Progenitor cell of endocrine pancreas (in vitro differentiated cells): Measurements from ENCODE around the gene TCERG1L. TPM values are rescaled to one million over a fixed set of nuclear protein-coding genes. Genes with fewer than 3 reads are reported as not detected.

ENCODE experiments used
- DNase-seq: peaks from one replicate; pipeline ENCODE4 v3.0.0; 2021; ENCODE audit warnings: low spot score; ENCODE audit not compliant: unreplicated experiment
- H3K27ac Mint-ChIP-seq: 2 replicates; pipeline ENCODE4 v1.8.0; 2021; ENCODE audit warnings: mild to moderate bottlenecking, moderate library complexity, mixed read lengths
- H3K27me3 Mint-ChIP-seq: 2 replicates; pipeline ENCODE4 v1.8.0; 2021; ENCODE audit warnings: mixed read lengths
- H3K36me3 Mint-ChIP-seq: 2 replicates; pipeline ENCODE4 v1.8.0; 2022; ENCODE audit warnings: mixed read lengths; ENCODE audit not compliant: insufficient read depth
- H3K4me1 Mint-ChIP-seq: 2 replicates; pipeline ENCODE4 v1.8.0; 2021; ENCODE audit warnings: low read depth, mixed read lengths
- H3K4me3 Mint-ChIP-seq: 2 replicates; pipeline ENCODE4 v1.8.0; 2021; ENCODE audit warnings: low read depth, mild to moderate bottlenecking, moderate library complexity, mixed read lengths
- H3K9me3 Mint-ChIP-seq: 2 replicates; pipeline ENCODE4 v1.8.0; 2021; ENCODE audit warnings: low read depth, mixed read lengths
- total RNA-seq: library from RNA; stranded (reverse); gene quantifications from 2 replicates; pipeline ENCODE4 v1.2.1, GENCODE V29; 2021
- TF ChIP-seq, protein P1 (sequence below): fragments of 200-600 bp; sonication (generic); IDR thresholded peaks from one replicate; pipeline ENCODE4 v1.5.0; 2021; ENCODE audit warnings: antibody characterized with exemption, mild to moderate bottlenecking; ENCODE audit not compliant: unreplicated experiment

Gene TCERG1L
- total RNA-seq, 1 donor from 2014 or later, result 0.53 TPM

DNA sequence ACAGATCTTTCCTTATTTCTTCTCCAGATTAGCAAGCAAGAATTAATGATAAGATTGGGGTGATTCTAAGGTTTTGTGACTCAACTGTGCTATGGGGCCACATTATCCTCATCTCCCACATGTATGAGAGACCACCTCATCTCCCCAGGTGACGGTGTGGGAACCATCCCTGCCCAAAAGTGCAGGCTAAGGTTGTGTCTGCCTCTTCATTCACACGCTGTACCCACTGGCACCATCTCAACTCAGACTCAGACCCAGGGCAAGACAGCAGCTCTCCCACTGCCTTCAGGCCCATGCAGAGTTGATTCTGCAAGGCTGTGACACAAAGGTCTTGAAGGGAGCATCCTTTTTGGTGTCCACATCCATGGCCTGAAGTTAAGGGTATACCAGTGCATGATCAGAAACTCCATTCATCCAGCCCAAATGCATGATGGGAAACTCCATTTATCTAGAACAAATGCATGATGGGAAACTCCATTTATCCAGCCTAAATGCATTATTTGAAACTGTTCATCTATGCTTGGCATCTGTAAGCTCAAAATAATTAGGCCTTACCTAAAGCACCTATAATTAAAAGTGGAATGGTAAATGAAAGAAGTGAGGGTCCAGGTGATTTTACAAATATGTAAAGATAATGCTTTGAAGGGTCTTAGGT lies 99.4 kb downstream of the TCERG1L start:
- Mint-ChIP-seq H3K4me1 (no peaks in the 10 kb centered on the region), H3K36me3 (no peaks in the 10 kb centered on the region), H3K9me3 (no peaks in the 10 kb centered on the region), H3K27ac (no peak overlapping the region), H3K4me3 (no peak overlapping the region), H3K27me3 (peaks cover 11% of the 10 kb centered on the region)
- TF ChIP-seq, protein P1, sequence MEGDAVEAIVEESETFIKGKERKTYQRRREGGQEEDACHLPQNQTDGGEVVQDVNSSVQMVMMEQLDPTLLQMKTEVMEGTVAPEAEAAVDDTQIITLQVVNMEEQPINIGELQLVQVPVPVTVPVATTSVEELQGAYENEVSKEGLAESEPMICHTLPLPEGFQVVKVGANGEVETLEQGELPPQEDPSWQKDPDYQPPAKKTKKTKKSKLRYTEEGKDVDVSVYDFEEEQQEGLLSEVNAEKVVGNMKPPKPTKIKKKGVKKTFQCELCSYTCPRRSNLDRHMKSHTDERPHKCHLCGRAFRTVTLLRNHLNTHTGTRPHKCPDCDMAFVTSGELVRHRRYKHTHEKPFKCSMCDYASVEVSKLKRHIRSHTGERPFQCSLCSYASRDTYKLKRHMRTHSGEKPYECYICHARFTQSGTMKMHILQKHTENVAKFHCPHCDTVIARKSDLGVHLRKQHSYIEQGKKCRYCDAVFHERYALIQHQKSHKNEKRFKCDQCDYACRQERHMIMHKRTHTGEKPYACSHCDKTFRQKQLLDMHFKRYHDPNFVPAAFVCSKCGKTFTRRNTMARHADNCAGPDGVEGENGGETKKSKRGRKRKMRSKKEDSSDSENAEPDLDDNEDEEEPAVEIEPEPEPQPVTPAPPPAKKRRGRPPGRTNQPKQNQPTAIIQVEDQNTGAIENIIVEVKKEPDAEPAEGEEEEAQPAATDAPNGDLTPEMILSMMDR, result no peak
- no peak for DNase-seq

DNA sequence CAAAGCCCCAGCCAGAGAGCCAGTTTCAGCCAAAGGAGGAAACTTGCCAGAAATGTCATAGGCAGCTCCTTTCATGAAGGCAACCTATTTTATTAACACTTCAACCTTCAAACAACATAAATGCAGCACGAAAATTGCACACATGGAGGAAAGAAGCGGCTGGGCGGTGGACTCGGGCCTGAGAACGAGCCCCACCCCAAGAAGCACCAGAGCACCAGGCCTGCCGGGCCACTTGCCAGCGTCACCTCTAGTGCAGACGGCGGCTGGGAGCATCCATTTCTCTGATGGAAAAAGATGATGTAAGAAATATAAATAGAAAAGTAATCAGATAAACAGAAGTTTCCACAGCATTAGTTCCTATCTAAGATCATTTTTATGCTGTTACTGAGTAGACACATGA lies 100.0 kb downstream of the TCERG1L start:
- no peaks in the 10 kb centered on the region for H3K4me1 Mint-ChIP-seq
- no peak for DNase-seq
- TF ChIP-seq, protein P1, result no peak
- H3K27ac Mint-ChIP-seq, result no peak overlapping the region
- no peaks in the 10 kb centered on the region for H3K9me3 Mint-ChIP-seq
- no peak overlapping the region for H3K4me3 Mint-ChIP-seq
- H3K27me3 Mint-ChIP-seq, result peaks cover 11% of the 10 kb centered on the region
- H3K36me3 Mint-ChIP-seq, result no peaks in the 10 kb centered on the region

DNA sequence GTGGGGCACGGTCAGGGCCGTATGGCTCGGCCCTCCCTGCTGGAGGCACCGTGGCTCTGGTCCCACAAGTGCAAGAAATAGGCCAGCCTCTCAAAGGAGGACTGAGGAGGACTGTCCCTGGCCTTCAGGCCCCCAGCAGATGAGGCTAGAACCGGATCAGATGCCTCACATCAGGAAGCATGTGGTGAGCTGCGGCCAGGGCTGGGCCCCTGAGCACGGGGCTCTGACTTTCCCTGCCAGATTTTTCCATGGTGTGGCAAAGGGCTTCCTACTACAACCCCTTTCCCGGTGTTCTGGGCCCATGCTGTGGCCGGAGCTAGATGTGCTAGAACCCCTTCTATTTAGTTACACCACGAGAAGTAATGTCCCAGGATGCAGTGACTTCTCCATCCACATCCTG lies 100.4 kb downstream of the TCERG1L start:
- Mint-ChIP-seq H3K4me1 (no peaks in the 10 kb centered on the region), H3K9me3 (no peaks in the 10 kb centered on the region), H3K27ac (no peak overlapping the region), H3K36me3 (no peaks in the 10 kb centered on the region), H3K4me3 (no peak overlapping the region), H3K27me3 (peaks cover 11% of the 10 kb centered on the region)
- TF ChIP-seq, protein P1, result no peak
- DNase-seq, result no peak

DNA sequence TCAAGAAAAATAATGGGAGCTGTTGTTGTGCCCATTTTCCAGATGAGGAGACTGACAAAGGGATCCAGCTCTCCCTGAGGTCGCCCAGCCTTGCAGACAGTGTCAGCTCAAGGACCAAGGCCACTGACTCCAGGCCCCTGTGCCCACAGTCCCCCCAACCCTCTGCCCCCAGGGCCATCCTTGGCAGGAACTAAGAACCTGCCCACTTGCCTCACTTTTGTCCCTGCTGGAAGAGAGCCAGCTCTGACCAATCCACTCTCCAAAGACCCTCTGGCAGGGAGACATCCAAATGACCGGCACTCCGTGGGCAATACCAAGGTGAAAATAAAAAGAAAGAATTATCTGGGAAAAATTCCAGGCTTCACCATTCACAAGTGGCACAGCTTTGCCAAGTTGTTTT lies 101.3 kb downstream of the TCERG1L start:
- no peaks in the 10 kb centered on the region for H3K9me3 Mint-ChIP-seq
- no peaks in the 10 kb centered on the region for H3K36me3 Mint-ChIP-seq
- H3K27me3 Mint-ChIP-seq, result peaks cover 3% of the 10 kb centered on the region
- TF ChIP-seq, protein P1, result no peak
- H3K4me1 Mint-ChIP-seq, result no peaks in the 10 kb centered on the region
- no peak overlapping the region for H3K27ac Mint-ChIP-seq
- DNase-seq, result no peak
- H3K4me3 Mint-ChIP-seq, result no peak overlapping the region

DNA sequence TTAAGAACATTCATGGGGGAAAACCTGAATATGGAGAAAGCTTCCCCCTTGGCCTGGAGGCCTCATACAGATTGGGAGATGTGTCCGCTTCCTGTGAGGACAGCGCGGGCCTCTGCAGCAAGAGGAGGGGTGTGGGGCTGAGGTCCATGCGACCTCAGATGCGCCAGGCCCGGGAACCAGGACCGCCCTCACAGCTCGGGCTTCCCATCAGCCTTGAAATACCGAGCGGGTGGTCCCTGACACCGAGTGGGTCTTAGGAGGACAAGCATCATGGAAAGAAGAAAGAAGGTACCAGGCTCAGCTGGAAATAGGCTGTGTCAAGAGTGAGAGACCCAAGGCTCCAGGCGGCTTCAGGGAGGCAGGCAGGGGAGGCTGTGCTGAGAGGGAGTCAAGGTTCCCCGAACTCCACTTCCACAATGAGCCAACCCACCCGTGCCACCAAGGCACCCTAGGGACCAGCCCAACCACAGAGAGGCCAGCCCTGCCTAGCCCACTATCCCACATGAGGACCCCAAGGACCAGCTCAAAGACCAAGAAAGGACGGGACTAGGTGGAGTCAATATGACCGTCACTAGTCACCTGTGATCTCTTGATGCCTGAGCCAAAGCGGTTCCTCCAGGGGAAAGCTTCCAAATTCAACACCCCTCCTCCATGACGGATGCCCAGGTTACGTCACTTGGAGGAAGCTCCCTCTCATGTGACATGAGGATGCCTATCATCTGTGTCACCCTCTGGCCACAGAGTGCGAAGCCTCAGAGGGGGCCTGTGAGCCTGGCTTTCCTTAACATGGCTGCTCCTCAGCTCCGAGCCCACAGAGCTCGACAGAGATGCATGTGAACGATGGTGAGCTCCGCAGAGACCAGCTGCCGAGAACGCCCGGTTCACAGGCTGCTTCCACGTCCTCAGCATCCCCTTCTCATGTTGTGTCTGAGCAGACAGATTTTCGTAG lies 103.7 kb downstream of the TCERG1L start:
- H3K27me3 Mint-ChIP-seq, result peaks cover 3% of the 10 kb centered on the region
- DNase-seq, result peak; percentile 3
- H3K4me3 Mint-ChIP-seq, result no peak overlapping the region
- no peaks in the 10 kb centered on the region for H3K9me3 Mint-ChIP-seq
- no peaks in the 10 kb centered on the region for H3K36me3 Mint-ChIP-seq
- H3K4me1 Mint-ChIP-seq, result no peaks in the 10 kb centered on the region
- no peak overlapping the region for H3K27ac Mint-ChIP-seq
- TF ChIP-seq, protein P1, result no peak
